GM23248 (cell line): ENCODE data around the gene EML1. TPM values are rescaled to one million over a fixed set of nuclear protein-coding genes. Genes with fewer than 3 reads are reported as not detected.
"Not testable (repeated sequence)": the region's sequence is repeated elsewhere in the genome, so short reads cannot be mapped to it uniquely, and the experiment has no call there.

ENCODE experiments used
- DNase-seq: peaks from one replicate; pipeline ENCODE4 v3.0.0-alpha.2; 2015
- H2AFZ ChIP-seq: fragments of 200-600 bp; sonication (generic); 2 replicates; pipeline ENCODE4 v1.6.1; 2016; ENCODE audit warnings: antibody characterized with exemption
- H3F3A ChIP-seq: fragments of 200-600 bp; sonication (generic); 2 replicates; pipeline ENCODE4 v1.6.1; 2016; ENCODE audit warnings: mild to moderate bottlenecking, antibody characterized with exemption, mixed run types; ENCODE audit not compliant: insufficient read depth
- H3K27ac ChIP-seq: fragments of 200-600 bp; sonication (generic); 2 replicates; pipeline ENCODE4 v1.5.1; 2016; ENCODE audit warnings: mild to moderate bottlenecking
- H3K27me3 ChIP-seq: fragments of 200-600 bp; sonication (generic); replicated peaks from 2 replicates; pipeline ENCODE4 v1.6.1; 2016; ENCODE audit warnings: mild to moderate bottlenecking; ENCODE audit not compliant: insufficient read depth
- H3K36me3 ChIP-seq: fragments of 200-600 bp; sonication (generic); 2 replicates; pipeline ENCODE4 v1.6.1; 2016; ENCODE audit warnings: low read depth, mild to moderate bottlenecking
- H3K4me1 ChIP-seq: fragments of 200-600 bp; sonication (generic); 2 replicates; pipeline ENCODE4 v1.6.1; 2016; ENCODE audit warnings: mild to moderate bottlenecking; ENCODE audit not compliant: insufficient read depth
- H3K4me2 ChIP-seq: fragments of 200-600 bp; sonication (generic); one replicate; pipeline ENCODE4 v1.6.1; 2016; ENCODE audit warnings: mild to moderate bottlenecking; ENCODE audit not compliant: unreplicated experiment
- H3K4me3 ChIP-seq: fragments of 200-600 bp; sonication (generic); 2 replicates; pipeline ENCODE4 v1.5.1; 2016; ENCODE audit warnings: mild to moderate bottlenecking
- H3K79me2 ChIP-seq: fragments of 200-600 bp; sonication (generic); 2 replicates; pipeline ENCODE4 v1.6.1; 2016; ENCODE audit warnings: mild to moderate bottlenecking; ENCODE audit not compliant: insufficient read depth
- H3K9ac ChIP-seq: fragments of 200-600 bp; sonication (generic); 2 replicates; pipeline ENCODE4 v1.6.1; 2016; ENCODE audit warnings: mild to moderate bottlenecking
- H3K9me2 ChIP-seq: fragments of 200-600 bp; sonication (generic); 2 replicates; pipeline ENCODE4 v1.6.1; 2016; ENCODE audit warnings: mixed run types, mild to moderate bottlenecking, moderate library complexity; ENCODE audit not compliant: insufficient read depth
- H3K9me3 ChIP-seq: fragments of 200-600 bp; sonication (generic); one replicate; pipeline ENCODE4 v1.6.1; 2017; ENCODE audit warnings: low read depth
- H4K20me1 ChIP-seq: fragments of 200-600 bp; sonication (generic); 2 replicates; pipeline ENCODE4 v1.6.0; 2016; ENCODE audit not compliant: insufficient read depth
- EZH2 ChIP-seq: fragments of 200-600 bp; sonication (generic); IDR thresholded peaks from 2 replicates; pipeline ENCODE4 v1.6.1; 2018; ENCODE audit warnings: antibody characterized with exemption, mild to moderate bottlenecking; ENCODE audit not compliant: insufficient read depth, poor library complexity, severe bottlenecking
- EZH2phosphoT487 ChIP-seq: fragments of 200-600 bp; sonication (generic); IDR thresholded peaks from 2 replicates; pipeline ENCODE4 v1.6.1; 2018; ENCODE audit warnings: antibody characterized with exemption, moderate library complexity, mild to moderate bottlenecking, low read depth; ENCODE audit not compliant: insufficient read depth
- WGBS, 2 experiments: methylation state at CpG; one replicate each; pipeline ENCODE4 v1.1.6; 2015 to 2017; ENCODE audit warnings: low lambda C conversion rate in 2 of 2, low coverage in 1 of 2; ENCODE audit errors: missing lambda C conversion rate in 2 of 2; 5-methylcytosine and 5-hydroxymethylcytosine counted together
- in situ Hi-C: fragments of 300-500 bp; cut with MboI; formaldehyde crosslinking; loops from 2 replicates; pipeline ENCODE4 v1.15.0; 2020
- polyA plus RNA-seq: library from polyadenylated mRNA; unstranded; fragments of >200 nt; fragmentation: Nextera tagmentation; extraction: Ambion mirVana; gene quantifications from 2 replicates; pipeline ENCODE4 v1.2.1, GENCODE V29; 2016
- total RNA-seq: library from RNA; depleted of rRNA; stranded (reverse); fragments of >200 nt; shearing (Covaris generic); gene quantifications from 2 replicates; pipeline ENCODE4 v1.2.3, GENCODE V29; 2014

Gene EML1
- total and polyA plus RNA-seq, 2 experiments from 2014 or later, result 14.8 to 17.9 TPM

- in situ Hi-C loops, result no loop called here
- Histone ChIP-seq H3K4me1 (peaks cover 27% of the 10 kb centered on the region), H4K20me1 (no peaks in the 10 kb centered on the region), H3K9me2 (no peaks in the 10 kb centered on the region), H3K27ac (no peak overlapping the region), H3K79me2 (no peaks in the 10 kb centered on the region), H3K4me3 (no peak overlapping the region), H3K27me3 (no peaks in the 10 kb centered on the region), H3F3A (peaks cover 18% of the 10 kb centered on the region), H3K9me3 (no peaks in the 10 kb centered on the region), H3K9ac (no peak overlapping the region), H3K4me2 (no peak overlapping the region), H3K36me3 (no peaks in the 10 kb centered on the region), H2AFZ (no peak overlapping the region)
- TF ChIP-seq EZH2, result no peak
- TF ChIP-seq EZH2phosphoT487, result no peak
- DNase-seq, result no peak
- 85 to 88% methylated on average over 5 of the region's 5 CpGs for WGBS, 2 experiments
These were observed 32.4 kb upstream of the EML1 start for GRCh38 chr14:99760817-99761216.

GRCh38 chr14:99762911-99763310, 30.3 kb upstream of the EML1 start:
- H2AFZ ChIP-seq, H3F3A ChIP-seq, H3K4me2 ChIP-seq, H4K20me1 ChIP-seq, H3K9ac ChIP-seq, H3K9me3 ChIP-seq, H3K36me3 ChIP-seq, in situ Hi-C loops, DNase-seq, H3K4me3 ChIP-seq, H3K79me2 ChIP-seq, H3K9me2 ChIP-seq, H3K27me3 ChIP-seq, H3K27ac ChIP-seq: not testable (repeated sequence)
- H3K4me1 ChIP-seq, result peaks cover 12% of the 10 kb centered on the region
- 88 to 90% methylated on average over 4 of the region's 4 CpGs for WGBS, 2 experiments

- Histone ChIP-seq H3K27ac (no peak overlapping the region), H3K9me2 (no peaks in the 10 kb centered on the region), H3F3A (no peaks in the 10 kb centered on the region), H2AFZ (no peak overlapping the region), H3K36me3 (no peaks in the 10 kb centered on the region), H3K27me3 (no peaks in the 10 kb centered on the region), H3K79me2 (no peaks in the 10 kb centered on the region), H3K9ac (no peak overlapping the region), H3K9me3 (no peaks in the 10 kb centered on the region), H3K4me1 (peaks cover 7% of the 10 kb centered on the region), H3K4me2 (no peak overlapping the region), H4K20me1 (no peaks in the 10 kb centered on the region), H3K4me3 (no peak overlapping the region)
- no peak for DNase-seq
- 88 to 89% methylated on average over 13 of the region's 13 CpGs for WGBS, 2 experiments
- TF ChIP-seq EZH2 (no peak), EZH2phosphoT487 (no peak)
- in situ Hi-C loops, result no loop called here
These were observed 29.5 kb upstream of the EML1 start for GRCh38 chr14:99763527-99764221.

GRCh38 chr14:99764222-99764706, 28.9 kb upstream of the EML1 start:
- DNase-seq, result no peak
- Histone ChIP-seq H3K27me3 (no peaks in the 10 kb centered on the region), H3F3A (no peaks in the 10 kb centered on the region), H3K4me2 (no peak overlapping the region), H3K9ac (no peak overlapping the region), H3K9me2 (no peaks in the 10 kb centered on the region), H3K4me1 (peaks cover 4% of the 10 kb centered on the region; the same call in 1 of the 2 replicates), H3K9me3 (no peaks in the 10 kb centered on the region), H3K36me3 (no peaks in the 10 kb centered on the region), H4K20me1 (no peaks in the 10 kb centered on the region), H3K4me3 (no peak overlapping the region), H3K79me2 (no peaks in the 10 kb centered on the region), H2AFZ (no peak overlapping the region), H3K27ac (no peak overlapping the region)
- TF ChIP-seq EZH2 (no peak), EZH2phosphoT487 (no peak)
- 88 to 89% methylated on average over 11 of the region's 11 CpGs for WGBS, 2 experiments
- in situ Hi-C loops, result no loop called here

- 84% methylated on average over 6 of the region's 6 CpGs for WGBS, 2 experiments
- peak; percentile 65 for DNase-seq
- Histone ChIP-seq H3K9me3 (no peaks in the 10 kb centered on the region), H3K4me1 (peaks cover 14% of the 10 kb centered on the region), H3K27me3 (no peaks in the 10 kb centered on the region), H3K4me2 (no peak overlapping the region), H3K9me2 (no peaks in the 10 kb centered on the region), H4K20me1 (no peaks in the 10 kb centered on the region), H3K79me2 (no peaks in the 10 kb centered on the region), H2AFZ (no peak overlapping the region), H3F3A (0 out of 2 replicates have a peak, but pooled peaks cover 5% of the 10 kb centered on the region), H3K36me3 (no peaks in the 10 kb centered on the region), H3K4me3 (no peak overlapping the region), H3K27ac (no peak overlapping the region), H3K9ac (no peak overlapping the region)
- in situ Hi-C loops, result no loop called here
- TF ChIP-seq EZH2 (no peak), EZH2phosphoT487 (no peak)
These were observed 24.8 kb upstream of the EML1 start for GRCh38 chr14:99768381-99768780.
